Chondrocyte (in vitro differentiated cells): Measurements from ENCODE around the gene WWOX. TPM values are rescaled to one million over a fixed set of nuclear protein-coding genes. Genes with fewer than 3 reads are reported as not detected.

Experiments used
- DNase-seq: peaks from one replicate; pipeline ENCODE4 v3.0.0; 2021; ENCODE audit warnings: mixed read lengths, low spot score
- H3K27ac Mint-ChIP-seq: one replicate; pipeline ENCODE4 v1.8.0; 2021; ENCODE audit warnings: mild to moderate bottlenecking, moderate library complexity, mixed read lengths; ENCODE audit not compliant: unreplicated experiment
- H3K27me3 Mint-ChIP-seq: 2 replicates; pipeline ENCODE4 v1.8.0; 2021; ENCODE audit warnings: low read depth, mixed read lengths
- H3K36me3 Mint-ChIP-seq: 2 replicates; pipeline ENCODE4 v1.8.0; 2021; ENCODE audit warnings: low read depth, mixed read lengths
- H3K4me1 Mint-ChIP-seq: 2 replicates; pipeline ENCODE4 v1.8.0; 2021; ENCODE audit warnings: low read depth, mild to moderate bottlenecking, mixed read lengths
- H3K4me3 Mint-ChIP-seq: one replicate; pipeline ENCODE4 v1.8.0; 2021; ENCODE audit warnings: mild to moderate bottlenecking, moderate library complexity, mixed read lengths; ENCODE audit not compliant: unreplicated experiment
- H3K9me3 Mint-ChIP-seq: 2 replicates; pipeline ENCODE4 v1.8.0; 2021; ENCODE audit warnings: low read depth, mixed read lengths
- CTCF ChIP-seq: fragments of 200-600 bp; sonication (generic); IDR thresholded peaks from 2 replicates; pipeline ENCODE4 v1.5.0; 2021; ENCODE audit warnings: antibody characterized with exemption, mild to moderate bottlenecking, moderate library complexity
- total RNA-seq: library from RNA; stranded (reverse); gene quantifications from 3 replicates; pipeline ENCODE4 v1.2.1, GENCODE V29; 2021

Gene WWOX
- total RNA-seq, 1 donor from 2014 or later = 12.1 TPM

GRCh38 chr16:78505544-78506366 is 406.3 kb downstream of the WWOX start:
- no peak for DNase-seq
- Mint-ChIP-seq H3K27me3 (no peaks in the 10 kb centered on the region), H3K36me3 (no peaks in the 10 kb centered on the region), H3K4me1 (peaks cover 3% of the 10 kb centered on the region), H3K4me3 (no peak overlapping the region), H3K27ac (no peak overlapping the region), H3K9me3 (no peaks in the 10 kb centered on the region)
- TF ChIP-seq CTCF = no peak

GRCh38 chr16:78506367-78507193 is 407.1 kb downstream of the WWOX start:
- H3K27ac Mint-ChIP-seq = no peak overlapping the region
- no peak for TF ChIP-seq CTCF
- DNase-seq = no peak
- no peaks in the 10 kb centered on the region for H3K27me3 Mint-ChIP-seq
- no peaks in the 10 kb centered on the region for H3K36me3 Mint-ChIP-seq
- no peak overlapping the region for H3K4me3 Mint-ChIP-seq
- peaks cover 3% of the 10 kb centered on the region for H3K4me1 Mint-ChIP-seq
- H3K9me3 Mint-ChIP-seq = no peaks in the 10 kb centered on the region

- H3K4me1 Mint-ChIP-seq = peaks cover 3% of the 10 kb centered on the region
- no peak overlapping the region for H3K4me3 Mint-ChIP-seq
Observed at GRCh38 chr16:78507576-78507975, 408.1 kb downstream of the WWOX start.

GRCh38 chr16:78509965-78510364 is 410.5 kb downstream of the WWOX start:
- no peak for TF ChIP-seq CTCF
- Mint-ChIP-seq H3K36me3 (no peaks in the 10 kb centered on the region), H3K9me3 (no peaks in the 10 kb centered on the region), H3K27me3 (no peaks in the 10 kb centered on the region), H3K4me1 (no peaks in the 10 kb centered on the region), H3K4me3 (no peak overlapping the region), H3K27ac (no peak overlapping the region)
- DNase-seq = no peak

More at GRCh38 chr16:78507576-78507975, 408.1 kb downstream of the WWOX start:
- H3K27me3 Mint-ChIP-seq = no peaks in the 10 kb centered on the region
- no peak overlapping the region for H3K27ac Mint-ChIP-seq
- H3K9me3 Mint-ChIP-seq = no peaks in the 10 kb centered on the region
- DNase-seq = no peak
- TF ChIP-seq CTCF = no peak
- no peaks in the 10 kb centered on the region for H3K36me3 Mint-ChIP-seq

GRCh38 chr16:78510496-78510895 is 411.0 kb downstream of the WWOX start:
- no peak overlapping the region for H3K27ac Mint-ChIP-seq
- DNase-seq = no peak
- H3K4me1 Mint-ChIP-seq = no peaks in the 10 kb centered on the region
- no peaks in the 10 kb centered on the region for H3K9me3 Mint-ChIP-seq
- H3K4me3 Mint-ChIP-seq = no peak overlapping the region
- no peaks in the 10 kb centered on the region for H3K27me3 Mint-ChIP-seq
- TF ChIP-seq CTCF = no peak
- H3K36me3 Mint-ChIP-seq = no peaks in the 10 kb centered on the region
